ENCODE results near the gene EPHB1. TPM values are rescaled to one million over a fixed set of nuclear protein-coding genes. Genes with fewer than 3 reads are reported as not detected.

EPHB1 gene
- polyA plus RNA-seq, 1 of the 3 experiments (the other 2 are of a cell fraction) = 1.2 TPM

- 42% methylated on average over 1 of the region's 1 CpG for WGBS (ENCODE audit: low lambda C conversion rate)
- Histone ChIP-seq H2AFZ (ENCODE audit: low read depth) (no peak overlapping the region), H3K36me3 (replicated peaks in 1 of 2; ENCODE audit: control insufficient read depth in 1 of 2, insufficient read depth in 2 of 2, low read length in 1 of 2) (no peaks in the 10 kb centered on the region), H3K4me1 (ENCODE audit: control insufficient read depth in 1 of 2, insufficient read depth in 2 of 2, low read depth in 1 of 2, low read length in 1 of 2) (no peaks in the 10 kb centered on the region; a peak in 1 of 4 replicates), H4K20me1 (ENCODE audit: insufficient read depth) (no peaks in the 10 kb centered on the region), H3K27ac (ENCODE audit: low read depth in 2 of 2, low read length in 1 of 2) (no peak overlapping the region), H3K4me3 (ENCODE audit: low read depth in 2 of 2, low read length in 1 of 2) (no peak overlapping the region), H3K9me2 (no peaks in the 10 kb centered on the region), H3K4me2 (no peak overlapping the region), H3K79me2 (ENCODE audit: insufficient read depth) (no peaks in the 10 kb centered on the region), H3F3A (replicated peaks; ENCODE audit: insufficient read depth) (no peaks in the 10 kb centered on the region), H3K27me3 (ENCODE audit: insufficient read depth) (no peaks in the 10 kb centered on the region), H3K9me3 (no peaks in the 10 kb centered on the region), H3K9ac (no peak overlapping the region)
- no peak for DNase-seq
- ChIA-PET POLR2A (no interaction called here), CTCF (interaction anchor here (1.9 to 2.0 kb wide), 2 partner anchors 11 to 29 kb away, joined by 6 to 7 read pairs; partner anchors contain the start of gene EPHB1)
- no peak for TF ChIP-seq CTCF (IDR thresholded peaks at IDR 0.05)
- no peak for TF ChIP-seq FOXJ3 (CRISPR knock-in tag; IDR thresholded peaks at IDR 0.05)
- no peak for TF ChIP-seq YY1 (IDR thresholded peaks at IDR 0.05; ENCODE audit: low read depth)
- no peak for TF ChIP-seq ELF1 (IDR thresholded peaks at IDR 0.05)
- TF ChIP-seq NRF1 (IDR thresholded peaks at IDR 0.05; ENCODE audit: low read depth, low read length) = no peak
- no peak for TF ChIP-seq EZH2phosphoT487 (IDR thresholded peaks at IDR 0.05; ENCODE audit: borderline replicate concordance, low read depth)
- no peak for TF ChIP-seq TAF1 (IDR thresholded peaks at IDR 0.05; ENCODE audit: borderline replicate concordance, low read depth, low read length)
Observed at GRCh38 chr3:134766290-134766689, 28.8 kb upstream of the EPHB1 start.

GRCh38 chr3:134768116-134768515, 26.9 kb upstream of the EPHB1 start:
- POLR2A ChIA-PET = no interaction called here
- H3F3A ChIP-seq (replicated peaks; ENCODE audit: insufficient read depth) = no peaks in the 10 kb centered on the region
- no peaks in the 10 kb centered on the region for H3K9me2 ChIP-seq
- H3K27me3 ChIP-seq (ENCODE audit: insufficient read depth) = no peaks in the 10 kb centered on the region
- no peak for DNase-seq
- TF ChIP-seq RFX5 (IDR thresholded peaks at IDR 0.05; ENCODE audit: low read length) (no peak), PBX3 (IDR thresholded peaks at IDR 0.05) (no peak), GATA2 (CRISPR knock-in tag; IDR thresholded peaks at IDR 0.05) (no peak), NRF1 (IDR thresholded peaks at IDR 0.05; ENCODE audit: low read depth, low read length) (no peak), JUND (IDR thresholded peaks at IDR 0.05) (no peak), NFIC (IDR thresholded peaks at IDR 0.05; ENCODE audit: borderline replicate concordance) (no peak), ZBTB33 (IDR thresholded peaks at IDR 0.05; ENCODE audit: borderline replicate concordance, low read depth) (no peak), TEAD4 (IDR thresholded peaks at IDR 0.05; ENCODE audit: borderline replicate concordance, insufficient read depth) (no peak), RCOR1 (IDR thresholded peaks at IDR 0.05; ENCODE audit: low read length) (no peak), SMC3 (IDR thresholded peaks at IDR 0.05; ENCODE audit: low read depth, low read length) (no peak), IRF3 (IDR thresholded peaks at IDR 0.05; ENCODE audit: low read depth, low read length) (no peak)
- H3K4me3 ChIP-seq (ENCODE audit: low read depth in 2 of 2, low read length in 1 of 2) = no peak overlapping the region
- no peak overlapping the region for H3K4me2 ChIP-seq
- CTCF ChIA-PET = interaction anchor here (1.9 kb wide), 1 partner anchor 27 kb away, joined by 6 read pairs; the partner anchor contains the start of gene EPHB1
- H3K4me1 ChIP-seq (ENCODE audit: control insufficient read depth in 1 of 2, insufficient read depth in 2 of 2, low read depth in 1 of 2, low read length in 1 of 2) = no peaks in the 10 kb centered on the region; a peak in 1 of 4 replicates
- no peaks in the 10 kb centered on the region for H3K9me3 ChIP-seq
- no peak overlapping the region for H3K27ac ChIP-seq (ENCODE audit: low read depth in 2 of 2, low read length in 1 of 2)
- no peaks in the 10 kb centered on the region for H3K36me3 ChIP-seq (replicated peaks in 1 of 2; ENCODE audit: control insufficient read depth in 1 of 2, insufficient read depth in 2 of 2, low read length in 1 of 2)
- WGBS (ENCODE audit: low lambda C conversion rate) = 38% methylated on average over 3 of the region's 3 CpGs
- no peak overlapping the region for H3K9ac ChIP-seq
- no peaks in the 10 kb centered on the region for H3K79me2 ChIP-seq (ENCODE audit: insufficient read depth)
- H4K20me1 ChIP-seq (ENCODE audit: insufficient read depth) = no peaks in the 10 kb centered on the region
- H2AFZ ChIP-seq (ENCODE audit: low read depth) = no peak overlapping the region
